Testis (tissue), 3 donors: Measurements from ENCODE around the gene EDN3. TPM values are rescaled to one million over a fixed set of nuclear protein-coding genes. Genes with fewer than 3 reads are reported as not detected.

Source experiments
- DNase-seq: peaks from one replicate; pipeline ENCODE4 v3.0.0-alpha.2; 2019
- H3K27ac ChIP-seq, 2 donors: fragments of 200-600 bp; sonication (generic); one replicate each; pipeline ENCODE4 v1.5.1; 2019
- H3K27me3 ChIP-seq: fragments of 200-600 bp; sonication (generic); one replicate; pipeline ENCODE4 v1.5.1; 2019
- H3K36me3 ChIP-seq: fragments of 200-600 bp; sonication (generic); one replicate; pipeline ENCODE4 v1.5.1; 2017; ENCODE audit warnings: low read depth; ENCODE audit errors: missing control alignments
- H3K4me1 ChIP-seq: fragments of 200-600 bp; sonication (generic); one replicate; pipeline ENCODE4 v1.5.1; 2019
- H3K4me3 ChIP-seq, 2 donors: fragments of 200-600 bp; sonication (generic); one replicate each; pipeline ENCODE4 v1.5.1; 2017 to 2019
- H3K9me3 ChIP-seq: fragments of 200-600 bp; sonication (generic); one replicate; pipeline ENCODE4 v1.5.1; 2017
- POLR2A ChIP-seq: fragments of 450-650 bp; IDR thresholded peaks from one replicate; pipeline ENCODE4 v1.6.1; 2017; ENCODE audit warnings: antibody characterized with exemption, mild to moderate bottlenecking, moderate library complexity
- WGBS, 2 donors: methylation state at CpG; one replicate each; pipeline ENCODE4 v1.1.5; 2018; 5-methylcytosine and 5-hydroxymethylcytosine counted together
- intact Hi-C: fragments of 100-400 bp; cut with DNase I; formaldehyde crosslinking; loops from one replicate; pipeline ENCODE4 v1.15.1; 2023; ENCODE audit warnings: low total_unique reads
- polyA plus RNA-seq: library from polyadenylated mRNA; stranded (reverse); fragments of 350-450 nt; fragmentation: Illumina TruSeq; extraction: RNeasy Lipid Tissue Mini Kit (QIAGEN cat#74804); gene quantifications from one replicate; pipeline ENCODE4 v1.2.3, GENCODE V29; 2014; ENCODE audit warnings: low read depth, low replicate concordance; ENCODE audit not compliant: insufficient read depth
- total RNA-seq, 2 donors: library from RNA; depleted of rRNA; stranded (reverse); fragments of >200 nt; gene quantifications; one replicate each; pipeline ENCODE4 v1.2.3, GENCODE V29; 2016
- TF ChIP-seq, protein P1 (sequence below), 3 experiments: fragments of 450-650 bp in 2 of 3; fragments of 200-600 bp in 1 of 3; sonication (generic) in 1 of 3; IDR thresholded peaks; one replicate each; pipeline ENCODE4 v1.5.1; 2016 to 2019; ENCODE audit warnings: antibody characterized with exemption in 3 of 3, mild to moderate bottlenecking in 2 of 3, moderate library complexity in 1 of 3

Gene EDN3
- total and polyA plus RNA-seq, 3 donors from 2014 or later, result 2.9 to 5.2 (median 3.4) TPM

DNA sequence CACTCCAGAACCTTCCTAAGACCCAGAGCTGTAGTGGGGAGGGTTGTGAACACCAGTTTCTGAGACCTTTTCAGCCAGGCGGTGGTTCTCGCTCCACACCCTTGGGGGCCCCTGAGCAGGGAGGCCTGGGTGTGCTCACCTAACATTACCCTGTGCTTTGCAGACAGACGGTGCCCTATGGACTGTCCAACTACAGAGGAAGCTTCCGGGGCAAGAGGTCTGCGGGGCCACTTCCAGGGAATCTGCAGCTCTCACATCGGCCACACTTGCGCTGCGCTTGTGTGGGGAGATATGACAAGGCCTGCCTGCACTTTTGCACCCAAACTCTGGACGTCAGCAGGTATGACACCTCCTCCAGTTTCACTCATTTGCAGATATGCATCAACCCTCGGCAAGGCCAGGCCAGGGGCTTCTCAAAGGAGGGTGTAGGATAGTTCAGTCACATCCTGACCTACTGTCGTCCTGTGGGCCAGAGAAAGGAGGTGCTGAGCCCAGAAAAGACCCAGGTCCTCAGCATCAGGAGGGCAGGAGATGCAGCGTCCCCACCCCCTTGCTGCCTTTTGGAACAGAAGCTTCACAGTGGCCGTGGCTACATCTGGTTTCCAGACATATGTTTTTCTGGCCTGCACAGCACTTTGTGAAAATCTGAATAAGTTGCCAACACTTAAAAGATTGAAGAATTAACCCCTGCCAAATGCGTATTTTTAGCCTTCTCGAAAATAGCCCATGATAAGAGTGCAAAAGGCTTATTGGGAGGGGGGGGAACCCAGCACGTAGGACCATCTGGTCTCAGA, 20.6 kb downstream of the EDN3 start:
- intact Hi-C loops, result no loop called here
- Histone ChIP-seq H3K27me3 (no peaks in the 10 kb centered on the region), H3K36me3 (no peaks in the 10 kb centered on the region), H3K4me1 (no peaks in the 10 kb centered on the region), H3K27ac (no peak overlapping the region), H3K4me3 (no peak overlapping the region), H3K9me3 (no peaks in the 10 kb centered on the region)
- TF ChIP-seq POLR2A, result no peak
- TF ChIP-seq, protein P1, sequence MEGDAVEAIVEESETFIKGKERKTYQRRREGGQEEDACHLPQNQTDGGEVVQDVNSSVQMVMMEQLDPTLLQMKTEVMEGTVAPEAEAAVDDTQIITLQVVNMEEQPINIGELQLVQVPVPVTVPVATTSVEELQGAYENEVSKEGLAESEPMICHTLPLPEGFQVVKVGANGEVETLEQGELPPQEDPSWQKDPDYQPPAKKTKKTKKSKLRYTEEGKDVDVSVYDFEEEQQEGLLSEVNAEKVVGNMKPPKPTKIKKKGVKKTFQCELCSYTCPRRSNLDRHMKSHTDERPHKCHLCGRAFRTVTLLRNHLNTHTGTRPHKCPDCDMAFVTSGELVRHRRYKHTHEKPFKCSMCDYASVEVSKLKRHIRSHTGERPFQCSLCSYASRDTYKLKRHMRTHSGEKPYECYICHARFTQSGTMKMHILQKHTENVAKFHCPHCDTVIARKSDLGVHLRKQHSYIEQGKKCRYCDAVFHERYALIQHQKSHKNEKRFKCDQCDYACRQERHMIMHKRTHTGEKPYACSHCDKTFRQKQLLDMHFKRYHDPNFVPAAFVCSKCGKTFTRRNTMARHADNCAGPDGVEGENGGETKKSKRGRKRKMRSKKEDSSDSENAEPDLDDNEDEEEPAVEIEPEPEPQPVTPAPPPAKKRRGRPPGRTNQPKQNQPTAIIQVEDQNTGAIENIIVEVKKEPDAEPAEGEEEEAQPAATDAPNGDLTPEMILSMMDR (IDR thresholded peaks at IDR 0.05), result no peak
- WGBS, 2 donors, result 81 to 82% methylated on average over 13 to 16 of the region's 16 CpGs
- no peak for DNase-seq

DNA sequence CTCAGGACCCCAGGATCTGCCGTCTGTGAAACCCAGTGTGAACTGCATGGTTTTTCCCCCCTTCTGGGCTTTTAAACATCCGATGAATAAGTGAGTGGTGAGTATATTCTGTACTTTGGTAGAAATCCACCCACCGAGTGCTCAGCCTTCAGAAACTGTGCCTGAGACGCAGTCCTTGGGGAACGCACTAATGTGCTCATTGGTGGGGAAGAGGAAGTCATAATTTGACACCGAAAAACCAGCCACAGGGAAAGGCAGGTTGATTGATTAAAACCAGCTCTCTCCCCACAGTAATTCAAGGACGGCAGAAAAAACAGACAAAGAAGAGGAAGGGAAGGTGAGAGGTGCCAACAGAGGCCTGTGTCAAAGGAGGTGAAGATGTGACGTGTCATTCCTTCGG, 21.7 kb downstream of the EDN3 start:
- Histone ChIP-seq H3K4me1 (no peaks in the 10 kb centered on the region), H3K4me3 (no peak overlapping the region), H3K9me3 (no peaks in the 10 kb centered on the region), H3K27me3 (no peaks in the 10 kb centered on the region), H3K27ac (no peak overlapping the region), H3K36me3 (no peaks in the 10 kb centered on the region)
- intact Hi-C loops, result no loop called here
- no peak for TF ChIP-seq POLR2A
- TF ChIP-seq, protein P1 (IDR thresholded peaks at IDR 0.05), result no peak
- DNase-seq, result no peak
- WGBS, 2 donors, result 52 to 75% methylated on average over 9 of the region's 9 CpGs

DNA sequence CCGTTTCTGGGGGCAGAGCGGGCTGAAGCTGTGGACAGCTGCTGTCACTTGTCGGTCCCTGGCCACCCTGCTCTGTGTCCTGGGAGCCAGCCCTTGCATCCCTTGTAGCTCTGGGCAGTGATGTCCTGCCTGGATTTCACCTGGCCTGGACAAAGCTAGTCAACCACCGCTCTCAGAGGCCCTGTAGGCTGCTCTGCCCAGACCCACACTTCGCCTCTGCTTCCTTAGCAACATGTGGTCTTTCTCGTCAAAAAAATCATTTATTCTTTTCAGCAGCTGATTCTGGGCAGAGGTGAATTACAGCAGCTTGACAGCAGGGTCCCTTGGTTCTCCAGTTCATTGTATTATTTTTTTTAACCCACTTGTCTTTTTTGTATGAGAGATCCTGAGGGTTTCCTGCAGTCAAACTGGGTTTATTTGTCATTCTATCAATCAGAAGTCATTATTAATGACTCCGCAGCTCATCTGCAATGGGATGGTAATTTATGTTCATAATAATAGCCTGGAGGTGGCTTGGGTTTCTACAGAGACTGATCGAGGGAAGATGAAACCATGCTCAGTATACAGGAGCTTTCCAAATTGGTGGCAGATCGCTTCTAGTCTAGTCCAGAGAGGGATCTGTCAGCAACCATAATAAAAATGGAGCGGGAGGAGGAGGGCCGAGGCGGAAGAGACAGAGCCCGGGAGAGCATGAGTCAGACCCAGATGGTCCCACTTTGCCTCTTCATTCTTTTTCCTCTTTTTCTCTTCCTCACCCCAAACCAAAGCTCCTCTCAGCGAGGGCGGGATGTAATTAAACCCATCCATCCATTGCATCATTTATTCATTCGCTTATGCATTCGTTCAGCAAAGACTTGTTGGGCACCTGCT, 22.4 kb downstream of the EDN3 start:
- Histone ChIP-seq H3K9me3 (no peaks in the 10 kb centered on the region), H3K27me3 (no peaks in the 10 kb centered on the region), H3K4me3 (no peak overlapping the region), H3K36me3 (no peaks in the 10 kb centered on the region), H3K4me1 (no peaks in the 10 kb centered on the region), H3K27ac (no peak overlapping the region)
- WGBS, 2 donors, result 88 to 90% methylated on average over 16 to 17 of the region's 17 CpGs
- TF ChIP-seq, protein P1 (IDR thresholded peaks at IDR 0.05), result no peak
- TF ChIP-seq POLR2A, result no peak
- no peak for DNase-seq
- intact Hi-C loops, result no loop called here

DNA sequence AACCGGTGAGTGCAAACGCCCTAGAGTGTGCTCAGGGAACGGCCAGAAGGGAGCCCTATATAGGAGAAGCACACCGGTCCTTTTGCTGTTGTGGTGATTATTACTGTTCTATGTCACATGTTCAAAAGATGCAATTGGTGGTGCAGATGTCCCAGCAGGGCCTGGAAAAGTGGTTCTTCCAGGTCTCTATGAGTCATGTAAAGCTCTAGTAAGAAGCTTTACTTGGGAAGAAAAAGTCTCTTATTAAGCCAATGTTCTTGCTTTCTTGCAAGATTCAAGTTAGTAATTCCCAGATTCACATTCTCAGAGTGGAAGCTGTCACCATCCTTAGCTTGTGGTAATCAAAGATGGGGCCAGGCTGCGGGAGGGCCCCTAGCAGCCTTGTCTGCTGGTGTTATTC, 23.3 kb downstream of the EDN3 start:
- no peak for DNase-seq
- Histone ChIP-seq H3K27me3 (no peaks in the 10 kb centered on the region), H3K9me3 (no peaks in the 10 kb centered on the region), H3K4me1 (no peaks in the 10 kb centered on the region), H3K27ac (no peak overlapping the region), H3K36me3 (no peaks in the 10 kb centered on the region), H3K4me3 (no peak overlapping the region)
- TF ChIP-seq, protein P1 (IDR thresholded peaks at IDR 0.05), result no peak
- no peak for TF ChIP-seq POLR2A
- 84 to 92% methylated on average over 5 of the region's 5 CpGs for WGBS, 2 donors
- intact Hi-C loops, result no loop called here
